Activated naive CD8-positive, alpha-beta T cell treated with anti-CD3 and anti-CD28 coated beads, Interleukin-2, amount 50 U/mL, for 24 hours (primary cell): ENCODE results near the gene C1QL4.
"Not testable (repeated sequence)": the region's sequence is repeated elsewhere in the genome, so short reads cannot be mapped to it uniquely, and the experiment has no call there.

Experiments
- ATAC-seq: fragments of 150-1000 bp; cut with Tn5 transposase; one replicate; pipeline ENCODE4 v1.10.0; 2021
- DNase-seq: peaks from one replicate; pipeline ENCODE4 v3.0.0; 2021
- H3K27ac Mint-ChIP-seq: one replicate; pipeline ENCODE4 v1.8.0; 2021; ENCODE audit warnings: mild to moderate bottlenecking, mixed read lengths
- H3K27me3 Mint-ChIP-seq: one replicate; pipeline ENCODE4 v1.8.0; 2021; ENCODE audit warnings: mixed read lengths
- H3K36me3 Mint-ChIP-seq: one replicate; pipeline ENCODE4 v1.8.0; 2021; ENCODE audit warnings: low read depth, mixed read lengths
- H3K4me1 Mint-ChIP-seq: one replicate; pipeline ENCODE4 v1.8.0; 2021; ENCODE audit warnings: mixed read lengths
- H3K4me3 Mint-ChIP-seq: one replicate; pipeline ENCODE4 v1.8.0; 2021; ENCODE audit warnings: mild to moderate bottlenecking, moderate library complexity, mixed read lengths
- H3K9me3 Mint-ChIP-seq: one replicate; pipeline ENCODE4 v1.8.0; 2021; ENCODE audit warnings: mixed read lengths

The C1QL4 gene

DNA sequence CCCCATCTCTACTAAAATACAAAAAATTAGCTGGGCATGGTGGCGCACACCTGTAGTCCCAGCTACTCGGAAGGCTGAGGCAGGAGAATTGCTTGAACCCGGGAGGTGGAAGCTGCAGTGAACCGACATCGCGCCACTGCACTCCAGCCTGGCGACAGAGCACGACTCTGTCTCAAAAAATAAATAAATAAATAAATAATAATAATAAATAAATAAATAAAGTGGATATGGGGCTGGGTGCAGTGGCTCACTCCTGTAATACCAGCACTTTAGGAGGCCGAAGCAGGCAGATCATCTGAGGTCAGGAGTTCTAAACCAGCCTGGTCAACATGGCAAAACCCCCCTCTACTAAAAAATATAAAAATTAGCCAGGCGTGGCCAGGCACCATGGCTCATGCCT lies 19.9 kb downstream of the C1QL4 start:
- H3K4me3 Mint-ChIP-seq, H3K27me3 Mint-ChIP-seq, H3K9me3 Mint-ChIP-seq, H3K27ac Mint-ChIP-seq, ATAC-seq, H3K36me3 Mint-ChIP-seq, H3K4me1 Mint-ChIP-seq, DNase-seq: not testable (repeated sequence)

- Mint-ChIP-seq H3K4me1 (no peaks in the 10 kb centered on the region), H3K36me3 (no peaks in the 10 kb centered on the region), H3K27me3 (peaks cover 11% of the 10 kb centered on the region), H3K27ac (no peak overlapping the region), H3K9me3 (no peaks in the 10 kb centered on the region), H3K4me3 (no peak overlapping the region)
- DNase-seq: no peak
- ATAC-seq: no peak
These were observed 22.2 kb downstream of the C1QL4 start for GRCh38 chr12:49314811-49315210.

DNA sequence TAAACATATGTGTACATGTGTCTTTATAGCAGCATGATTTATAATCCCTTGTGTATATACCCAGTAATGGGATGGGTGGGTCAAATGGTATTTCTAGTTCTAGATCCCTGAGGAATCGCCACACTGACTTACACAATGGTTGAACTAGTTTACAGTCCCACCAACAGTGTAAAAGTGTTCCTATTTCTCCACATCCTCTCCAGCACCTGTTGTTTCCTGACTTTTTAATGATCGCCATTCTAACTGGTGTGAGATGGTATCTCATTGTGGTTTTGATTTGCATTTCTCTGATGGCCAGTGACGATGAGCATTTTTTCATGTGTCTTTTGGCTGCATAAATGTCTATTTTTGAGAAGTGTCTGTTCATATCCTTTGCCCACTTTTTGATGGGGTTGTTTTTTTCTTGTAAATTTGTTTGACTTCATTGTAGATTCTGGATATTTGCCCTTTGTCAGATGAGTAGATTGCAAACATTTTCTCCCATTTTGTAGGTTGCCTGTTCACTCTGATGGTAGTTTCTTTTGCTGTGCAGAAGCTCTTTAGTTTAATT lies 26.5 kb downstream of the C1QL4 start:
- not testable (repeated sequence) for H3K4me3 Mint-ChIP-seq, DNase-seq, H3K27ac Mint-ChIP-seq, H3K36me3 Mint-ChIP-seq, H3K9me3 Mint-ChIP-seq, H3K4me1 Mint-ChIP-seq, ATAC-seq
- peaks cover 34% of the 10 kb centered on the region for H3K27me3 Mint-ChIP-seq

GRCh38 chr12:49309386-49309785 lies 27.6 kb downstream of the C1QL4 start:
- Mint-ChIP-seq H3K9me3 (no peaks in the 10 kb centered on the region), H3K36me3 (no peaks in the 10 kb centered on the region), H3K4me1 (no peaks in the 10 kb centered on the region), H3K27ac (no peak overlapping the region), H3K27me3 (peaks cover 36% of the 10 kb centered on the region), H3K4me3 (no peak overlapping the region)
- DNase-seq (no peak), ATAC-seq (no peak)

DNA sequence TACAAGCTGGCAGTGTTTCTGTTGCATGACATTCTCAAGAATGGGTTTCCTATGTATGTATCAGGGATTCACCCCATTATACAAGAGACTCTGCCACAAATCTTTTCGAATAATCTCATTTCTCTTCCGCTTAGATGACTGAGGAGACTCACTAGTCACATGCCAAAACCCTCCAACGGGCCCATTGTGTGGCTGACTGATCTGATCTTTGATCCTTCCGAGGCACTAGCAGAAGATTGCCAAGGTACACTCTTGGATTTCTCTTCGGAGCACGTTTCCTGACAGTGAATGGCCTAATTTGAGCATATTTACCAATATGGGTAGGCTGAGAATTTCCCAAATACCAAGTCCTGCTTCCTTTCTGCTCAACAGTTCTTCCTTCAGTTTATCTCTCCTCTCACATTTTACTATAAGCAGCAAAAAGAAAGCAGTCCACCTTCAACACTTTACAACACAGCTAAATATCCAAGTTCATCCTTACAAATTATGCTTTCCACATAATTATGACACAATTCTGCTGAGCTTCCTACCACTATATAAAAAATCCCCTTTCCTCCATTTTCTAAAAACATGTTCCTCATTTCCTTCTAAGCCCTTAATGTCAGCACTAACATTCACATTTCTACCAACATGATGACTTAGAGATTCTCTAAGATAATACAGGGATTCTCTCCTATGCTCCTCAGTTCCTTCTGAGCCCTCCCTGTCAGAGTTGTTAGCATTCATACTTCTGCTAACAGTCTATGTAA lies 31.1 kb downstream of the C1QL4 start:
- ATAC-seq: no peak
- Mint-ChIP-seq H3K4me1 (peaks cover 3% of the 10 kb centered on the region), H3K27me3 (peaks cover 46% of the 10 kb centered on the region), H3K4me3 (no peak overlapping the region), H3K9me3 (no peaks in the 10 kb centered on the region), H3K27ac (no peak overlapping the region), H3K36me3 (no peaks in the 10 kb centered on the region)
- DNase-seq: no peak

- Mint-ChIP-seq H3K4me1 (peaks cover 3% of the 10 kb centered on the region), H3K9me3 (no peaks in the 10 kb centered on the region), H3K27me3 (peaks cover 41% of the 10 kb centered on the region), H3K36me3 (no peaks in the 10 kb centered on the region), H3K27ac (no peak overlapping the region), H3K4me3 (no peak overlapping the region)
- ATAC-seq: no peak
- DNase-seq: no peak
These were observed 32.8 kb downstream of the C1QL4 start for GRCh38 chr12:49304161-49304560.

GRCh38 chr12:49301760-49302159 lies 35.2 kb downstream of the C1QL4 start:
- peaks cover 14% of the 10 kb centered on the region for H3K4me1 Mint-ChIP-seq
- H3K27me3 Mint-ChIP-seq: peaks cover 46% of the 10 kb centered on the region
- no peak overlapping the region for H3K27ac Mint-ChIP-seq
- DNase-seq: no peak
- no peaks in the 10 kb centered on the region for H3K9me3 Mint-ChIP-seq
- no peaks in the 10 kb centered on the region for H3K36me3 Mint-ChIP-seq
- no peak overlapping the region for H3K4me3 Mint-ChIP-seq
- peak; percentile 50 for ATAC-seq

- Mint-ChIP-seq H3K4me1 (peaks cover 19% of the 10 kb centered on the region), H3K9me3 (no peaks in the 10 kb centered on the region), H3K36me3 (no peaks in the 10 kb centered on the region), H3K4me3 (no peak overlapping the region), H3K27me3 (peaks cover 63% of the 10 kb centered on the region), H3K27ac (no peak overlapping the region)
- peak; percentile 40 for ATAC-seq
- no peak for DNase-seq
These were observed 38.8 kb downstream of the C1QL4 start for GRCh38 chr12:49298160-49298559.

DNA sequence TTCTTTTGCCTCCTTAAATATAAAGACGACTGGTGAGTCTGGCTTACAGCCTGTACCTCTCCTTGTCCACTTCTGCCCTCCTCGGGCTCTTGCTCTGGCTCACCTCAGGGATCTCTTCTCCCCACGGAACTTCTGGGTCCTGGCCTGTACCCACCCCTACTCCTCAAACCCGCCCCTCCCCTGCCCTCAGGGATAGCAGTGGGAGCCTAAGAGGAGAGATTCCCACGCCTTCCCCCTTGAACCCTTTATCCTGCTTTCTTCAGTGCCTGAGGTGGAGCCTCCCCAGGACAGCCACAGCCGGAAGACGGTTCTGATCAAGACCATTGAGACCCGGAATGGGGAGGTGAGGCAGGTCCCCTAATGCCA lies 39.3 kb downstream of the C1QL4 start:
- H3K4me3 Mint-ChIP-seq: no peak overlapping the region
- H3K27me3 Mint-ChIP-seq: peaks cover 58% of the 10 kb centered on the region
- peaks cover 19% of the 10 kb centered on the region for H3K4me1 Mint-ChIP-seq
- no peaks in the 10 kb centered on the region for H3K9me3 Mint-ChIP-seq
- no peak overlapping the region for H3K27ac Mint-ChIP-seq
- no peaks in the 10 kb centered on the region for H3K36me3 Mint-ChIP-seq
- ATAC-seq (no peak), DNase-seq (no peak)

DNA sequence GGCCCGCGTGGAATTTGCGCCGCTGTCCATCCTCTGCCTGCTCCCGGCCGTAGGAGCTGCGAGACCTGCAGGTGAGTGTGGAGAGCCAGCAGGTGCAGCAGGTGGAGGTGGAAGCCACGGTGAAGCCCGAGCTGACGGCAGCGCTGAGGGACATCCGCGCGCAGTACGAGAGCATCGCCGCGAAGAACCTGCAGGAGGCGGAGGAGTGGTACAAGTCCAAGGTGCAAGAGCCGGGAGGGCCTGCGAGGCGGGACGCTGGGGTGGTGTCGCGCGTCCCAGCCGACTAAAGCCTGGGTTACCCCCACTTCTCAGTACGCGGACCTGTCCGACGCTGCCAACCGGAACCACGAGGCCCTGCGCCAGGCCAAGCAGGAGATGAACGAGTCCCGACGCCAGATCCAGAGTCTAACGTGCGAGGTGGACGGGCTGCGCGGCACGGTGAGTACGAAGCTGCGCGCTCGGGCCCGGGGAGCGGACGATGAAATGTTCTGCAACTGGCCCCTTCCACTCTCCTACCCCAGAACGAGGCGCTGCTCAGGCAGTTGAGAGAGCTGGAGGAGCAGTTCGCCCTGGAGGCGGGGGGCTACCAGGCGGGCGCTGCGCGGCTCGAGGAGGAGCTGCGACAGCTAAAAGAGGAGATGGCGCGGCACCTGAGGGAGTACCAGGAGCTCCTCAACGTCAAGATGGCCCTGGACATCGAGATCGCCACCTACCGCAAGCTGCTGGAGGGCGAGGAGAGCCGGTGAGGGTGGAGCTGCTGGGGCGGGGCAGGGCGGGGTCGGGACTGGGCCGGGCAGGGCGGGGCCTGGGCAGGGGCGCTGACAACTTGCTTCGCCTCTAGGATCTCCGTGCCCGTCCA lies 39.9 kb downstream of the C1QL4 start:
- Mint-ChIP-seq H3K27ac (no peak overlapping the region), H3K4me1 (peaks cover 19% of the 10 kb centered on the region), H3K36me3 (no peaks in the 10 kb centered on the region), H3K4me3 (peak overlapping the region; percentile 34), H3K27me3 (peaks cover 57% of the 10 kb centered on the region), H3K9me3 (no peaks in the 10 kb centered on the region)
- ATAC-seq (no peak), DNase-seq (peak; percentile 50)

- Mint-ChIP-seq H3K4me3 (peak overlapping the region; percentile 8), H3K27me3 (peaks cover 52% of the 10 kb centered on the region)
These were observed 40.8 kb downstream of the C1QL4 start for GRCh38 chr12:49296034-49296835.

GRCh38 chr12:49295082-49295936 lies 41.7 kb downstream of the C1QL4 start, which contains the start of gene PRPH:
Gene PRPH, plus strand, starts transcription at chr12:49295147. Its CDS starts 54 bp downstream, at chr12:49295201.
- no peaks in the 10 kb centered on the region for H3K36me3 Mint-ChIP-seq
- H3K27me3 Mint-ChIP-seq: peaks cover 46% of the 10 kb centered on the region
- ATAC-seq: no peak
- H3K4me3 Mint-ChIP-seq: no peak within 1 kb of the TSS
- no peak for DNase-seq
- H3K4me1 Mint-ChIP-seq: peaks cover 16% of the 10 kb centered on the region
- H3K9me3 Mint-ChIP-seq: no peaks in the 10 kb centered on the region
- H3K27ac Mint-ChIP-seq: no peak within 1 kb of the TSS

More at GRCh38 chr12:49296034-49296835, 40.8 kb downstream of the C1QL4 start:
- Mint-ChIP-seq H3K27ac (no peak overlapping the region), H3K4me1 (peaks cover 16% of the 10 kb centered on the region), H3K36me3 (no peaks in the 10 kb centered on the region), H3K9me3 (no peaks in the 10 kb centered on the region)
- DNase-seq: peak; percentile 81
- ATAC-seq: peak; percentile 81

DNA sequence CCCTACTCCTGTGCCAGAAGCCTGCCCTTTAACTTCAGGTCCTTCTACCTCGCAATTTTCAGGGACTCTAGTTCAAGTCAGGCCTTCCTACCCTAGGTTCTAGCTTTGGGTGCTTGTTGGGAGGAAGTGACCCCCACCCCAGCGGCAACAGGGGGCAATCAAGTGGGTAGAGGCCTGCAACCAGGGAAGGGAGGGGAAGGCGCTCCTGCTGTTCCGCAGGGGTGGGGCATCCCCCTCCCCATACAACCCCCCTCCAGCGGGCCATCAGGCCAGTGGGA lies 42.2 kb downstream of the C1QL4 start:
- Mint-ChIP-seq H3K36me3 (no peaks in the 10 kb centered on the region), H3K27me3 (peaks cover 46% of the 10 kb centered on the region), H3K9me3 (no peaks in the 10 kb centered on the region), H3K4me1 (peaks cover 16% of the 10 kb centered on the region), H3K4me3 (no peak overlapping the region), H3K27ac (no peak overlapping the region)
- ATAC-seq (no peak), DNase-seq (no peak)
